Stimulated activated CD8-positive, alpha-beta memory T cell treated with anti-CD3 and anti-CD28 coated beads, Interleukin-15, amount 100 ng/mL, for 1 hour (primary cell): Measurements from ENCODE around the gene BAIAP2L1.
"Not testable (repeated sequence)": the region's sequence is repeated elsewhere in the genome, so short reads cannot be mapped to it uniquely, and the experiment has no call there.

Experiments
- DNase-seq: peaks from one replicate; pipeline ENCODE4 v3.0.0-alpha.2; 2020; ENCODE audit warnings: low read depth

The BAIAP2L1 gene

GRCh38 chr7:98321301-98321700 is 79.6 kb downstream of the BAIAP2L1 start:
- no peak for DNase-seq

GRCh38 chr7:98319176-98319575 is 81.7 kb downstream of the BAIAP2L1 start:
- no peak for DNase-seq

DNA sequence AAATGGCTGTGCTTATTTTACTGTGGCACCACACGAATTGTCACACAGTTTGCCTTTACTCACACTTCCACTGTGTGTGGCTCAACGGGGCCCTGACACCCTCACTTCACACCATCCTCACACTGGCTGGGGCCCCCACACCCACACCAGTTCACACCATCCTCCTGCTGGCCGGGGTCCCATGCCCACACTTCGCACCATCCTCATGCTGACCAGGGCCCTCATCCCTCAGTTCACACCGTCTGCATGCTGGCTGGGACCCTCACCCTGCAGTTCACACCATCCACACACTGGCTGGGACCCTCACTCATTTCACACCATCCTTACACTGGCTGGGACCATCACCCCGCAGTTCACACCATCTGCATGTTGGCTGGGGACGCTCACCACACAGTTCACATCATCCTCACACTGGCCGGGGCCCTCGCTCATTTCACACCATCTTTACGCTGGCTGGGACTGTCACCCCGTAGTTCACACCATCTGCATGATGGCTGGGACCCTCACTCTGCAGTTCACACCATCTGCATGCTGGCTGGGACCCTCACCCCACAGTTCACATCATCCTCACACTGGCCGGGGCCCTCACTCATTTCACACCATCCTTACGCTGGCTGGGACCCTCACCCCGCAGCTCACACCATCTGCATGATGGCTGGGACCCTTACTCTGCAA is 83.4 kb downstream of the BAIAP2L1 start:
- no peak for DNase-seq

DNA sequence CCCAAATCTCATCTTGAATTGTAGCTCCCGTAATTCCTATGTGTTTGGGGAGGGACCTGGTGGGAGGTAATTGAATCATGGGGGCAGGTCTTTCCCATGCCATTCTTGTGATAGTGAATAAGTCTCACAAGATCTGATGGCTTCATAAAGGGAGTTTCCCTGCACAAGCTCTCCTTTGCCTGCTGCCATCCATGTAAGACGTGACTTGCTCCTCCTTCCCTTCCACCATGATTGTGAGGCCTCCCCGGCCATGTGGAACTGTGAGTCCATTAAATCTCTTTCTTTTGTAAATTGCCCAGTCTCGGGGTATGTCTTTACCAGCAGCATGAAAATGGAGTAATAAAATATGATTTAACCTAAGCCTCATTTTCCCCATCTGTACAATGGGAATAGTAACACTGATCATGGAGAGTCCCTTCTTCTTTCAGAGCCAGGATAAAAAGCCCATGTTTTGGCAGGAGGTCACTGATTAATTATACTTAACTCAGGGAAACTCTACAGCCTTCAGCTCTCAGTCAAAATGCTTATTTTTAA is 84.8 kb downstream of the BAIAP2L1 start:
- not testable (repeated sequence) for DNase-seq

GRCh38 chr7:98315318-98315993 is 85.4 kb downstream of the BAIAP2L1 start:
- DNase-seq: no peak

- DNase-seq: no peak
These were observed 86.4 kb downstream of the BAIAP2L1 start for GRCh38 chr7:98314469-98314868.

- DNase-seq: no peak
These were observed 88.7 kb downstream of the BAIAP2L1 start for GRCh38 chr7:98312201-98312600.

- DNase-seq: no peak
These were observed 91.3 kb downstream of the BAIAP2L1 start for GRCh38 chr7:98309566-98309965.

DNA sequence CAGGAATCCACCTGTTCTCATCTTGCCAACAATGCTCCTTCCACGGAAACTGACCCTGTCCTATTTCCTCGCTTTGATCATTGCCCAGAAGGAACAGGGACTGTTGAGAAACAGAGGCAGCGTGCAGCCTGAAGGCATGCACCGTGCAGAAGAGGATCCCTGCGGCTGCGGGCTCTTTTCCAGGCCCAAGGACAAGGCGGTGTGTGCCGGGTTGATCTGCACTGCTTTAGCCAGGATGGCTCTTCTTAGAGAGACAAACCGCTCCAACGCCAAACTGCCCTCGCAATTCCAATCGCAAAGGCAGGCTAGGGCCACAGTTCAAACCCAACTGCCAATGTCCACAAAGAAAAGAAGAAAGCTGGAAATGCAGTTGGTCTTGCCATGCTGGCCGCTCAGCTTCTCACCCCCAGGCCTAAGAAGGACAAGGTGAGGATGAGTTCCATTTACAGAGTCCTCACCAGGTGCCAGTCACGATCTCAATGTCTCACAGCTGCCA is 92.9 kb downstream of the BAIAP2L1 start:
- DNase-seq: no peak

GRCh38 chr7:98305951-98306535 is 94.8 kb downstream of the BAIAP2L1 start:
- no peak for DNase-seq

GRCh38 chr7:98303906-98304305 is 97.0 kb downstream of the BAIAP2L1 start:
- no peak for DNase-seq

DNA sequence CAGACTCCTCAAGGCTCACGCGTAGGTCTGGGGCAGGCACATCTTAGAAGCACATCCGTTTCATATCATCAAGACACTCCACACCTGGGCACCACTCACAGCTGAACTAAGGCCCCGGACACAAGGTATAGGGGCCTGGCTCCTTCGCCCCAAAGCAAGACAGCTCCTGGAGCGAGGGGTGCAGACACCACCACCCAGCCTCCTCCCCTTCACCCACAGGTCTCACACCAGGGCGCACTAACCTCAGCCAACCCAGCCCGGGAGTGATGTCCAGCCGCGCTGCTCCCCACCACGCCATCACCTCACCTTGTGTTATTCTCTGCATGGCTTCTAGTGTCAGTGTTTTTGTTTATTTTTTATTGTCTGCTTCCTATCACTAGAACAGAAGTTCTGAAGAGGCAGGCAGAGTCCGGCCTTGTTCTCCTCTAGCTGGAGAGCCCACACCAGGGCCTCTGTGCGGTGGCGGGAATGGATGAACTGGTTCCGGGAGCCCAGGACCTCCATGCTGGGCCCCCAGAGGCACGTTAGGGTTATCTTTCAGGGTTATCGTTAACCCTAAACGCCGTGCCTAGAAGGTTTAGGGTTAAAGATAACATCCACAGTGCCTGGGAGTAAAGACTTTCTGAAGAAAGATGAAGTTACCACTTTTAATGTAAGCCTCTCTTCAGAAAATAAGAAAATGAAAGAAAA is 97.6 kb downstream of the BAIAP2L1 start:
- DNase-seq: no peak

- DNase-seq: no peak
These were observed 99.0 kb downstream of the BAIAP2L1 start for GRCh38 chr7:98301693-98302470.

GRCh38 chr7:98300595-98301372 is 100.1 kb downstream of the BAIAP2L1 start:
- no peak for DNase-seq

DNA sequence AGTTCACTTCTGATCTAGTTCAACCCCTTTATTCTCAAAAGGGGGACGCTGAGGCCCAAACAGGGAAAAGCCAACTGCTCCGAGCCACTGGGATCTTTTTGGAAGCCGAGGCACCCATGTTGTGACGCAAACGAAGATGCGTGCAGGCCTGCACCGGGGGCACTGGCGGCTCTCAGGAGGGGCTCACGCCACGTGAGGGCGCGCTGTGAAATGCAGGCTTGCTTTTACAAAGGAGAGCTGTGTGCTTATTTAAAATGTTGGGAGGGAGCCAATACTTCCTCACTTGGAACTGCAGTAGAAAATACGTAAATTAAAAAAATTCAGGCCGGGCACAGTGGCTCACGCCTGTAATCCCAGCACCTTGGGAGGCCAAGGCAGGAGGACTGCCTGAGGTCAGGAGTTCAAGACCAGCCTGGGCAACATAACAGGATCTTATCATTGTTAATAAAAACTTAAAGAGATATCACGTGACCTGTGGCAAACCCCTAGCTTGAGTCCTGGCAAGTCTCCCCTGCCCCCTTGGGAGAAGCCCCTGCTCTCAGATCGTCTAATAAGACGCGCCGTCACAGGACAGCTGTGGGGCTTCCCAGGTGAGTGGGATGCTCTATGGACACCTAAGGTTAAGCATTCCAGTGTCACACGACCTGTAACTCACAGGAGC is 103.1 kb downstream of the BAIAP2L1 start:
- DNase-seq: no peak

- no peak for DNase-seq
These were observed 104.1 kb downstream of the BAIAP2L1 start for GRCh38 chr7:98296833-98297232.

- no peak for DNase-seq
These were observed 105.3 kb downstream of the BAIAP2L1 start for GRCh38 chr7:98295467-98296192.

DNA sequence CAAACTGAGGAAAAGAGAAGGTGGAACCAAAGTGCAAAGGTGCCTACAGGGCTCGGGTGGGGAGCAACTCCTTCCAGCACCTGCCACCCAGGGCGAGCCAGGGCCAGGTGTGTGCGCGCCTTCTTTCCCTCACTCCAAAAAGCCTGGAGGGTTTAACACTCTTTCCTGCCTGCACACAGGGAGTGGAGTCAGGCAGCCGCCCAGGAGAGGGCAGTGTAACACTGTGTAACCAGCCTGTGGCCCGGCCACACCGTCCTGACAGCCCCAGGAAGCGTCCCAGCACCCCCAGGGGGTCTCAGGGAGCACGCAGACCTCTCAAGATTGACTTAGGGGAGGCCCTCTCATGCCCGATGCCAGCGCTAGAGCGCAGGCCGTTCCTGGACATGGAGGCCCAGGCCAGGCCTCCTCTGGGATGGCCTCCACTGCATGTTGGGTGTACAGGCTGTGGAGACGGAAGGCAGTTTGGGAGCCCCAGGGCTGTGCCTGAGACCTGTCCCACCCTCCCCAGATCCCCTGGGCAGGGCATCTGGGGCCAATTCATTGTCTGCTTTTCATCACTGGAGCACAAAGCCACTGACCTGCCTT is 106.0 kb downstream of the BAIAP2L1 start:
- DNase-seq: no peak

DNA sequence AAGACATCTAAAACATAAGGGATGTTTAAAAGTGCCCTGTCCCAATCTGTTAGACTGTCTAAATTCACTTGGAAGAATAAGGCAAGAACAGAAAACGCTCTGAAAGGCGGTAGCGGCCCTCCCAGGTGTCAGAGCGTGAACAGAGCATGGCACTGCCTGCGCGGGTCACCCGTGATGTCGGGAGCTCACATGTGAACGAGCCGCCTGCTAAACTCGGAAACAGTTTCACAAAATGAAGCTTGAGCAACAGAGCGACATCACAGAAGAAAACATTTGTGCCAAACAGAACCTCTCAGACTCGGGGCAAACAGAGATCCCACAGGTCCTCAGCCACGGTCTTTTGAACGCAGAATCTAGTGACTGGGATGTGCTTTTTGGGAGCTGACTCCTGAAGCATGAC is 106.6 kb downstream of the BAIAP2L1 start:
- no peak for DNase-seq
